B cell (primary cell): ENCODE data around the gene SMARCE1.

ENCODE experiments used
- EZH2 ChIP-seq: IDR thresholded peaks from 2 replicates; pipeline ENCODE4 v1.6.1; 2012; ENCODE audit warnings: borderline replicate concordance, low read depth, mild to moderate bottlenecking, moderate library complexity, low read length; ENCODE audit not compliant: insufficient read depth, poor library complexity, severe bottlenecking
- TF ChIP-seq, protein P1 (sequence below): fragments of 200-600 bp; IDR thresholded peaks from one replicate; pipeline ENCODE4 v1.8.0; 2022; ENCODE audit warnings: antibody characterized with exemption, mild to moderate bottlenecking

DNA sequence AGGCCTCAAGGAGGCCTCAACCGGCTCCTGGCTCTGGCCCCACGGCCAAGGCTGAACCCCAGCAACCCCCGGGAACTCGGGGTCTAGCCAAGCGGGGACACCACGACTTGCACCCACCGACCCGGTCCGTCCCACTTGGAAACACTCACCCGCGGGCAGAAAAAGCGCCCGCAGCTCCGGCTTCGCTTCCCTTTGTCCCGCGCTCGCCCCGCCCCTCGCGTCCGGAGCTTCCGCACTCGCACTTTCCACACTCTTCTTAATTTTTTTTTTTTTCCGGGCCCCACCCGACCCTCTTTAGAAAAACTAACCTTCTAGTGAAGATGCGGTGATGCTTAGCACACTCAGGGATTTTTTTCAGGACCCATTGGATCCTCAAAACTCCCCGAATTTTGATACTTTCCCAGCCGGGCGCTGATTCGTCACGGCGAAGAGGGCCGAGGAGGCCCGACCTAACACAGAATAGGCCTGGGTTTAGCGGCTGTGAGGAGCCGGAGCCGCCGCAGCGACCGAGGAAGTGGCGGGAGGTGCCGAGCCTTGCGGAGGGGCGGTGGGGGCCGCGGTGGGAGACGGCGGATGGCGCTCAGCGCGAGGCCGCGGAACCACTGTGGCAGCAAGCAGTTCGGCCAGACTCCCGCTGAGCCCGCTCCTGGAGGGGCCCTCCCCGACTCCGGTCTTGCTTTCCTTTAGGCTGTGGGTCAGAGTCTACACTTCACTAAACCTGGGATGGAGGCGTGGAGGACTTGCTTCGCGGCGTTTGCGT, at the start of gene SMARCE1:
- TF ChIP-seq EZH2: no peak
- TF ChIP-seq, protein P1, sequence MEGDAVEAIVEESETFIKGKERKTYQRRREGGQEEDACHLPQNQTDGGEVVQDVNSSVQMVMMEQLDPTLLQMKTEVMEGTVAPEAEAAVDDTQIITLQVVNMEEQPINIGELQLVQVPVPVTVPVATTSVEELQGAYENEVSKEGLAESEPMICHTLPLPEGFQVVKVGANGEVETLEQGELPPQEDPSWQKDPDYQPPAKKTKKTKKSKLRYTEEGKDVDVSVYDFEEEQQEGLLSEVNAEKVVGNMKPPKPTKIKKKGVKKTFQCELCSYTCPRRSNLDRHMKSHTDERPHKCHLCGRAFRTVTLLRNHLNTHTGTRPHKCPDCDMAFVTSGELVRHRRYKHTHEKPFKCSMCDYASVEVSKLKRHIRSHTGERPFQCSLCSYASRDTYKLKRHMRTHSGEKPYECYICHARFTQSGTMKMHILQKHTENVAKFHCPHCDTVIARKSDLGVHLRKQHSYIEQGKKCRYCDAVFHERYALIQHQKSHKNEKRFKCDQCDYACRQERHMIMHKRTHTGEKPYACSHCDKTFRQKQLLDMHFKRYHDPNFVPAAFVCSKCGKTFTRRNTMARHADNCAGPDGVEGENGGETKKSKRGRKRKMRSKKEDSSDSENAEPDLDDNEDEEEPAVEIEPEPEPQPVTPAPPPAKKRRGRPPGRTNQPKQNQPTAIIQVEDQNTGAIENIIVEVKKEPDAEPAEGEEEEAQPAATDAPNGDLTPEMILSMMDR: no peak
